WTC11 (cell line): Measurements from ENCODE around the gene UCKL1. TPM values are rescaled to one million over a fixed set of nuclear protein-coding genes. Genes with fewer than 3 reads are reported as not detected.
A peak's percentile ranks its signal among the peaks of the same experiment; 100 is the strongest.

ENCODE experiments used
- AFF4 ChIP-seq: sonication (generic); formaldehyde crosslinking; IDR thresholded peaks from 2 replicates; pipeline ENCODE4 v1.8.1; 2023; ENCODE audit warnings: mild to moderate bottlenecking, missing genetic modification reagents, borderline replicate concordance
- E2F1 ChIP-seq: sonication (generic); formaldehyde crosslinking; IDR thresholded peaks from 2 replicates; pipeline ENCODE4 v1.8.0; 2022; ENCODE audit warnings: mild to moderate bottlenecking, missing genetic modification reagents
- E2F4 ChIP-seq: sonication (generic); formaldehyde crosslinking; IDR thresholded peaks from 2 replicates; pipeline ENCODE4 v1.8.1; 2022; ENCODE audit warnings: low read depth, mild to moderate bottlenecking, moderate library complexity, missing genetic modification reagents, borderline replicate concordance
- E2F5 ChIP-seq: sonication (generic); formaldehyde crosslinking; IDR thresholded peaks from 2 replicates; pipeline ENCODE4 v1.8.1; 2022; ENCODE audit warnings: mild to moderate bottlenecking, moderate library complexity, missing genetic modification reagents
- GABPB1 ChIP-seq: sonication (generic); formaldehyde crosslinking; IDR thresholded peaks from 2 replicates; pipeline ENCODE4 v1.8.1; 2023; ENCODE audit warnings: mild to moderate bottlenecking, missing genetic modification reagents
- IRF1 ChIP-seq: sonication (generic); formaldehyde crosslinking; IDR thresholded peaks from 2 replicates; pipeline ENCODE4 v1.8.0; 2023; ENCODE audit warnings: missing genetic modification reagents
- NR2C2 ChIP-seq: sonication (generic); formaldehyde crosslinking; IDR thresholded peaks from 2 replicates; pipeline ENCODE4 v1.8.0; 2022; ENCODE audit warnings: mild to moderate bottlenecking, missing genetic modification reagents
- PREB ChIP-seq: sonication (generic); formaldehyde crosslinking; IDR thresholded peaks from 2 replicates; pipeline ENCODE4 v1.8.1; 2022; ENCODE audit warnings: mild to moderate bottlenecking, missing genetic modification reagents, moderate library complexity, borderline replicate concordance
- RORB ChIP-seq: fragments of 250-450 bp; sonication (Bioruptor Pico); IDR thresholded peaks from 2 replicates; pipeline ENCODE4 v1.9.0; 2021; ENCODE audit warnings: mild to moderate bottlenecking
- TEAD1 ChIP-seq: sonication (generic); formaldehyde crosslinking; IDR thresholded peaks from 2 replicates; pipeline ENCODE4 v1.8.0; 2022; ENCODE audit warnings: mild to moderate bottlenecking, missing genetic modification reagents
- USF2 ChIP-seq: sonication (generic); formaldehyde crosslinking; IDR thresholded peaks from 2 replicates; pipeline ENCODE4 v1.8.1; 2023; ENCODE audit warnings: mild to moderate bottlenecking, missing genetic modification reagents, moderate library complexity
- ZBTB21 ChIP-seq: sonication (generic); formaldehyde crosslinking; IDR thresholded peaks from 2 replicates; pipeline ENCODE4 v1.8.1; 2023; ENCODE audit warnings: mild to moderate bottlenecking, missing genetic modification reagents, borderline replicate concordance
- ZBTB43 ChIP-seq: sonication (generic); formaldehyde crosslinking; IDR thresholded peaks from 2 replicates; pipeline ENCODE4 v1.8.1; 2023; ENCODE audit warnings: mild to moderate bottlenecking, missing genetic modification reagents
- ZNF121 ChIP-seq: sonication (generic); formaldehyde crosslinking; IDR thresholded peaks from 2 replicates; pipeline ENCODE4 v1.8.0; 2023; ENCODE audit warnings: missing genetic modification reagents
- ZNF263 ChIP-seq: sonication (generic); formaldehyde crosslinking; IDR thresholded peaks from 2 replicates; pipeline ENCODE4 v1.8.1; 2022; ENCODE audit warnings: low read depth, mild to moderate bottlenecking, moderate library complexity, missing genetic modification reagents
- ZNF317 ChIP-seq: sonication (generic); formaldehyde crosslinking; IDR thresholded peaks from 2 replicates; pipeline ENCODE4 v1.8.1; 2023; ENCODE audit warnings: low read depth, mild to moderate bottlenecking, moderate library complexity, missing genetic modification reagents, borderline replicate concordance
- ZNF423 ChIP-seq: fragments of 250-450 bp; sonication (Bioruptor Pico); IDR thresholded peaks from 2 replicates; pipeline ENCODE4 v2.1.2; 2022; ENCODE audit warnings: mild to moderate bottlenecking, moderate library complexity
- ZNF532 ChIP-seq: fragments of 250-450 bp; sonication (Bioruptor Pico); IDR thresholded peaks from 2 replicates; pipeline ENCODE4 v1.9.0; 2021; ENCODE audit warnings: mild to moderate bottlenecking, borderline replicate concordance
- ZSCAN18 ChIP-seq: fragments of 250-450 bp; sonication (Bioruptor Pico); IDR thresholded peaks from 2 replicates; pipeline ENCODE4 v2.1.2; 2022; ENCODE audit warnings: mild to moderate bottlenecking, moderate library complexity
- total RNA-seq: library from RNA; stranded (reverse); gene quantifications from 3 replicates; pipeline ENCODE4 v1.2.3, GENCODE V29; 2021

The UCKL1 gene
- total RNA-seq, 1 experiment from 2014 or later, result 51.2 TPM

GRCh38 chr20:63978319-63979228, 22.4 kb upstream of the UCKL1 start (continued):
- TF ChIP-seq USF2 (CRISPR knock-in tag) (peak; percentile 36; the same call in 1 of the 2 replicates), AFF4 (no peak), E2F4 (CRISPR knock-in tag) (no peak), E2F5 (CRISPR knock-in tag) (peak; percentile 65), ZNF317 (CRISPR knock-in tag) (no peak), ZNF532 (CRISPR knock-in tag) (no peak), ZNF263 (no peak), IRF1 (CRISPR knock-in tag) (0 out of 2 replicates have a peak, but pooled peaks have one; percentile 18), ZBTB21 (CRISPR knock-in tag) (peak; percentile 73; the same call in 1 of the 2 replicates), NR2C2 (CRISPR knock-in tag) (no peak), E2F1 (no peak), ZSCAN18 (no peak), TEAD1 (CRISPR knock-in tag) (peak; percentile 55; the same call in 1 of the 2 replicates), RORB (no peak), PREB (no peak), ZNF121 (peak; percentile 96), ZBTB43 (CRISPR knock-in tag) (no peak; the same call in 1 of the 2 replicates), GABPB1 (CRISPR knock-in tag) (peak; percentile 61; the same call in 1 of the 2 replicates), ZNF423 (CRISPR knock-in tag) (no peak)
